GM19099 (cell line): ENCODE data around the gene DMRT1.

Experiments used
- POLR2A ChIP-seq: IDR thresholded peaks from 3 replicates; pipeline ENCODE4 v1.6.1; 2011; ENCODE audit warnings: low read depth; ENCODE audit not compliant: insufficient read length; ENCODE audit errors: extremely low read depth

DMRT1 gene

DNA sequence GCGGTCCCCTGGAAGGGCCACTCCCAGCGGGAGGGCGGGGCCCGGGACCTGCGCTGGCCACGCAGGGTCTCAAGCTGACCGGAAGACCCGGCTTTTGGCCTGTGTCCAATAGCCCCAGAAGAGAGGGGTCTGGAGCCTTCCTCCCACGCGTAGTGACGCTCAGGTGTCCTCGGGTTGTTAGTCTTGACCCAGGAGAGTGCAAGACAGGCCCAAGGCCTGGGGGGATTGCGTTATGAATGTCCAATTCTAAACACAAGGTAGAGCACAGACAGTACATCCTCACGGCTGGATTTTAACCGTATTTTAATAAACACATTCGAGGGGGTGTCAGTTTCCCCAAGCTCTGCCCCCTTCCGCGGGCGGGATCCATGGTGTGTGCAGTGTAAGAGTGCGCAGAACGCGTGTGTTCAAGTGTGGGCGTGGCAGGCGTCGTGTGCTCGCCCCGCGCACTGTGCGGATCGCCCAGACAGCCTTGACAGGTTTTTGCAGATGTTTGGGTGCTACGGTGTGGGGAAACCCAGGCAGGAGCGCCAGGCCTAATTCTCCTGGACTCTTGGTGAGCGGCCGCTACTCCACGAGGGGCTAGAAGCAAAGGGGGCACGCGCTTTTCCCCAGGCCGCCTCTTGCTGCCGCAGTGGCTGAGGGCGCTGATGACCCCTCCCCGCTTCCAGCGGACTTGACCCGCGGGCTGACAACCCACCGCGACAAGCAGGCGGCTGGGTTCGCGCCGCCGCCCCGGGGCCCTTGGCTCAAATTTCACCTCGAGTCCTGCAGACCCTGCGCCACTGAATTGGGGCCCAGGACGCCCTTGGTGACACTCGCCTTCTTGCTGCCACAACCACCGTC is 128.9 kb downstream of the DMRT1 start:
- no peak for TF ChIP-seq POLR2A

DNA sequence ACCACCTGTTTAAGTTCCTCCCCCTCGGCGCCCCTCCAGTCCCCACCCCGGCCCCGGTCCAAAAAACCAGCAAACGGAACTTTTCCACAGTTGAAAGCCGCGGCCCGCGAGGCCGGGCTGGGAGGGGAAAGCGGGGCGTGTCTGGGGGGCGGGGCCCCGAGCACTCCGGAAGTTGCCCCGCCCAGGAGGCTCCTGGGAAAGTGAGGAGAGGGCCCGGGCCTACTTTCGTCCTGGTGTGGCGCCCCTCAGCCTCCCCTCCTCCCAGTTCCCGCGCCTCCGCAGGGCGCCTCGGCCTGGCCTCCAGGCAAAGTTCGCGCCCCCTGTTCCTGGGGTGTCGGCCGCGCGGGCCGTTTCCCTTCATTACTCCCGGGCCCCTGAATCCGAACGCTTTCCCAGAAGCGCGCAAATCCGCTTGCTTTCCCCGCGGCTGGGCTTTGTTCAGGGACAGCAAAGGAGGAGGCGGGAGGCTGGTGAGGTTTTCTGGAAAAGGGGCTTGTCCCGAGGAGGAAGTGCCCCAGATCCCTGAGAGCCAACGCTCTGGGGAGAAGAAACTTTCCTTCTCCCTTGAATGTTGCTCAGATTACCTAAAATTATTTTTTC is 130.5 kb downstream of the DMRT1 start:
- no peak for TF ChIP-seq POLR2A

- no peak for TF ChIP-seq POLR2A
Measured at GRCh38 chr9:972501-973294, 131.2 kb downstream of the DMRT1 start.

DNA sequence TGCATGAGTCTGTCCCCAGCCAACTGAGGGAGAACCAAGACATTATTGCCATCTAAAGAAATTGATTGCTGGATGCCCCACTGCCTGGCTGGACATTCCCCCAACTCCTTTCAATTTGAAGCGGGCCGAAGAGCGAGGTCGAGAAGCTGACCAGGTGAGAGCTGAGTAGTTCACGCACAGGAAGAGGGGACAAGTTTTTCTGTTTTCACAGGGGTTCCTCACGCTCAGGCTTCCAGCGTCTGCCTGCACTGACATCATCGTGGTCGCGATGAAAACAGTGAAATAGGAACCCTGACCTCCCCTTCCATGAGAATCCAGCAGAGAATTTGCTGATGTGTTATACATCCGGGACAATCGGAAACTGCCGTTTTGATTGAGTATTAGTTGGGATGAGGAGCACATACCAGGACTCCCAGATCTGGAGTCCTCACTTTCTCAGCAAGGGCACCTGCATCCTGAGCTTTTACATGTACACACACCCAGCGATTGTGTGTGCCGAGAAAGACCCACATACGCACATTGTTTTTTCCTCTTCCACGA is 131.9 kb downstream of the DMRT1 start:
- TF ChIP-seq POLR2A = no peak

GRCh38 chr9:974031-974995 is 132.8 kb downstream of the DMRT1 start:
- no peak for TF ChIP-seq POLR2A

GRCh38 chr9:974996-975739 is 133.7 kb downstream of the DMRT1 start:
- TF ChIP-seq POLR2A = no peak

DNA sequence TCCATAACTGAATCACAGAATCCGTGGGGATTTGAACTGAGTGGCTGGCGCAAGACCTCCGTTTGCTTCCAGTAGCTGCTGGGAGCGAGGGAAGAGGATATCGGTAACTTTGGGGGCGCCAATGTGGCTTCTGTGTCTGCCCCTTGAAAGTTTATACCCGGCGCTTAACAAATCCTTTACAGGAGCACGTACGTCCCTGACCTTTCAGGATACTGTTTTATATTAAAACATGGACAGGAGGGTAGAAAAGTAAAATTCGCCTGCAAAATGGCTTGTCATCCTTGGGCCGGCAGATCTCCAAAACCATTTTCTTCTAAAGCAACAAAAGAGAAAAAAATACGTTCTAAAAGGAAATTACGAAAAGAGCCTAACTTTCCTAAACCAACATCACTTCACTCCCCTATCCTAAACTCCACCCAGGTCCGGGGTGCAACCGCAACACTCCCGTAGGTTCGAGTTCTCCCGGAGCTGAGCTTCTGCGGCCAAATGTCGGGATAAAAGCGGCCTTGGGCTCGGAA is 134.3 kb downstream of the DMRT1 start:
- no peak for TF ChIP-seq POLR2A

DNA sequence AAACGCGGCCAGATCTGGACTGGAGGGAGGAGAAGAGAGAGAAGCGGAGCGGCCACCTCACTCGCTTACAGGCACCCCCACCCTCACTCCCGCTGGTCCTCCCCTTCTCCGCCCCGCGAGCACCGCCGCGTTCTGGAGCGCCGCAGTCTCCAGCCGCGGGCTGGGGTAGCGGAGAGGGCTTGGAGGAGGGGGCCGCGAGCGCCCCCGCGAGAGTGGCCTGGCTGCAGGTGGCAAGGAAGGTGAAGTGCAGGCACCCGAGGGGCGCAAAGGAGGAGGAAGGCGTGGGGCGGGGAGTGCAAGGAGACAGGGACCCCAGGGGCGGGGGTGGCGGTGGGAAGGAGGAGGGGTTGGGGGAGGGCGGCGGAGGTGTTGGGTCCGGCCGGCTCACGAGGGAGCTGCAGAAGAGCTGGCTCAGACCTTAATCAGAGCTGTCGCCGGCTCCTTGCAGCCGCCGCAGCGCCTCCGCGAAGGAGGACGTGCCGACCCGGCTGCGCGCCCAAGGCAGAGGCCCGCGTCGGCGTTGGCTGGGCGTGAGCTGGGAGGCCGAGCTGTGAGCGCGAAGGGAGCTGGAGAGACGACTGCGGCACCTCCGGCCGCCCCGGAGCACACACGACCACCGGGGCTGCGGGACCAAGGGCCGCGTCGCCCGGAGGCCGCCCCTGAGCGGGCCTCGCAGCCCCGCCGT is 134.9 kb downstream of the DMRT1 start, which contains the start of gene DMRT3:
Gene DMRT3, plus strand, starts transcription at position 398 of the 685 bp plus-strand sequence. CDS start 347 bp downstream, outside the sequence.
- TF ChIP-seq POLR2A = no peak

- TF ChIP-seq POLR2A = no peak
Measured at GRCh38 chr9:976943-977837, 135.7 kb downstream of the DMRT1 start.

DNA sequence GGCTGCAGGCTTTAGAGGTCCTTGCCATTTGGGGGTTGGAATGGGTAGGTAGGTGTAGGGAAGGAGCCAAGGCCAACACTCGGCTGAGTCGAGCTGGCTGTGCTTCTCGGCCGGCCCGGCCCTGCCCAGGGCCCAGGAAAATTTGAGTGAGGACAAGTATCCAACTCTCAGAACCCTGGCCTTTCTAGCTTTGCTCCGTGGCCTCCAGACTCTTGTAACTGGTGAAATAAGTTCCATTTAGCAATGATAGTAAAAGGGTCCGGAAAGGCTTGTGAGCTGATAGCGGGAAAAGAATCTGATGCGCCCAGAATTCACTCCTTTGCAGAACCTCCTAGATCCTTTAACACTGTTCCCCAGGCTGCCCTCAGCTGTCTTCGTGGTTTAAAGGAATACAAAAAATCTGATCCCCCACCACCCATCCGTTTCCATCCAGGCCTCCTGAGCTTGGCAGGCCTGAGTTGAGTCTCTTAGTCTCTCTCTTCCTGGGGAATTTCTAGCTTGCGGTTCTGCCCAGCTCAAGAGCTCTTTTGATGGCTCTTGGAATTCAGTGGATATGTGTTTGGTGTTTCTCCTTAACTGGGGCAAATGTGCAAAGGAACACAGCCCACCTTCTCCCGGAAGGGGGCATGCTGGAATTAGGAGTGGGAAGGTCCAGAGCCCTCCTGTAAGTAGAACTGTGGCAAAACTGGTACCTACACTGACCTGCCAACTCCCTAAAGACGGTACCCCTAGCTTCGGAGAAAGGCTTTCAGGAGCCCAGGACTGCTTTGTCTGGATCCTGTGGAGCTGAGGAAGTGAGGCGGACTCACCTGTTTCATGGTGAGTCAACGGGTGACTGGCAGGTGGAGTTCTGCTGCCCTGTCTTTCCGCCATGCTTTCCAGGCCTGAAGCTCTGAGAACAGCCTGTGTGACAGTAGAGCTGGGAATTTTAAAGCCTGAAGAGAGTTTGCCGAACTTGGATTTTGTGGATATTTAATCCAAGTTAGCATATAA is 136.6 kb downstream of the DMRT1 start:
- TF ChIP-seq POLR2A = no peak
